HEK293 (cell line): ENCODE measurements around the gene EBF4.

Experiments
- CTCF ChIA-PET: fragments of 350-600 bp; formaldehyde crosslinking; extraction: SDS; loops from one replicate; lab custom pipeline; 2021; ENCODE audit warnings: antibody characterized with exemption; lab: Yijun Ruan, JAX
- POLR2A ChIA-PET: fragments of 300-600 bp; formaldehyde crosslinking; extraction: SDS; loops from one replicate; lab custom pipeline; 2020; ENCODE audit warnings: antibody characterized with exemption, inconsistent platforms; lab: Yijun Ruan, JAX
- H3K27ac ChIP-seq: fragments of 200-500 bp; sonication (Bioruptor generic); 2 replicates; pipeline ENCODE4 v1.5.1; 2014; ENCODE audit warnings: low read depth, low read length, control low read depth, inconsistent platforms; ENCODE audit errors: extremely low read depth
- H3K36me3 ChIP-seq, 2 experiments: fragments of 200-500 bp in 1 of 2; sonication (Bioruptor generic) in 1 of 2; 1 replicate in 1 of 2; 2 replicates in 1 of 2; pipeline ENCODE4 v1.5.1; 2014 to 2017; ENCODE audit warnings: inconsistent platforms in 2 of 2, low read length in 2 of 2; ENCODE audit not compliant: control insufficient read depth in 2 of 2, insufficient read depth in 1 of 2
- H3K4me1 ChIP-seq: fragments of 200-500 bp; sonication (Bioruptor generic); 2 replicates; pipeline ENCODE4 v1.5.1; 2014; ENCODE audit warnings: mild to moderate bottlenecking, low read length, inconsistent platforms; ENCODE audit not compliant: control insufficient read depth, insufficient read depth
- H3K4me3 ChIP-seq: 2 replicates; pipeline ENCODE4 v1.5.1; 2011; ENCODE audit warnings: low read depth, mild to moderate bottlenecking, control low read depth, low read length, moderate library complexity
- H3K9me3 ChIP-seq: fragments of 200-500 bp; sonication (Bioruptor generic); 2 replicates; pipeline ENCODE4 v1.5.1; 2014; ENCODE audit warnings: low read depth, low read length, inconsistent platforms; ENCODE audit not compliant: control insufficient read depth, insufficient read depth
- BCL11B ChIP-seq: fragments of 450-650 bp; formaldehyde crosslinking; IDR thresholded peaks from 2 replicates; pipeline ENCODE4 v1.5.1; 2016; ENCODE audit warnings: low read depth, missing biosample characterization, missing genetic modification characterization
- EGR2 ChIP-seq: fragments of 450-650 bp; formaldehyde crosslinking; IDR thresholded peaks from 2 replicates; pipeline ENCODE4 v1.5.1; 2016; ENCODE audit warnings: low read depth, missing biosample characterization, missing genetic modification characterization
- GLIS1 ChIP-seq: fragments of 450-650 bp; formaldehyde crosslinking; IDR thresholded peaks from 2 replicates; pipeline ENCODE4 v1.5.1; 2016; ENCODE audit warnings: missing biosample characterization, missing genetic modification characterization
- MYNN ChIP-seq: fragments of 450-650 bp; formaldehyde crosslinking; IDR thresholded peaks from 2 replicates; pipeline ENCODE4 v1.5.1; 2016; ENCODE audit warnings: missing biosample characterization, missing genetic modification characterization, borderline replicate concordance
- SP2 ChIP-seq: fragments of 450-650 bp; formaldehyde crosslinking; IDR thresholded peaks from 2 replicates; pipeline ENCODE4 v1.5.1; 2016; ENCODE audit warnings: missing biosample characterization, missing genetic modification characterization
- WT1 ChIP-seq: fragments of 450-650 bp; formaldehyde crosslinking; IDR thresholded peaks from 2 replicates; pipeline ENCODE4 v1.5.1; 2016; ENCODE audit warnings: missing biosample characterization, missing genetic modification characterization
- ZBTB44 ChIP-seq: fragments of 450-650 bp; IDR thresholded peaks from 2 replicates; pipeline ENCODE4 v1.5.1; 2018; ENCODE audit warnings: missing biosample characterization, mild to moderate bottlenecking, missing genetic modification characterization
- ZBTB7A ChIP-seq: fragments of 450-650 bp; formaldehyde crosslinking; IDR thresholded peaks from 2 replicates; pipeline ENCODE4 v1.5.1; 2016; ENCODE audit warnings: low read depth, missing biosample characterization, missing genetic modification characterization
- ZFHX2 ChIP-seq: fragments of 450-650 bp; formaldehyde crosslinking; conservative IDR thresholded peaks from 2 replicates; pipeline ENCODE4 v1.5.1; 2016; ENCODE audit warnings: missing biosample characterization, missing genetic modification characterization
- ZIC2 ChIP-seq: fragments of 450-650 bp; formaldehyde crosslinking; IDR thresholded peaks from 2 replicates; pipeline ENCODE4 v1.5.1; 2016; ENCODE audit warnings: missing biosample characterization, missing genetic modification characterization
- ZNF114 ChIP-seq: fragments of 450-650 bp; formaldehyde crosslinking; IDR thresholded peaks from 2 replicates; pipeline ENCODE4 v1.5.0; 2017; ENCODE audit warnings: missing biosample characterization, missing genetic modification characterization
- ZNF132 ChIP-seq: fragments of 450-650 bp; formaldehyde crosslinking; IDR thresholded peaks from 2 replicates; pipeline ENCODE4 v1.5.1; 2017; ENCODE audit warnings: missing biosample characterization, missing genetic modification characterization, borderline replicate concordance
- ZNF19 ChIP-seq: fragments of 450-650 bp; formaldehyde crosslinking; IDR thresholded peaks from 2 replicates; pipeline ENCODE4; 2016; ENCODE audit warnings: missing biosample characterization, missing genetic modification characterization, low read depth
- ZNF2 ChIP-seq: fragments of 450-650 bp; formaldehyde crosslinking; IDR thresholded peaks from 2 replicates; pipeline ENCODE4 v1.5.1; 2016; ENCODE audit warnings: missing biosample characterization, missing genetic modification characterization
- ZNF239 ChIP-seq: fragments of 450-650 bp; formaldehyde crosslinking; IDR thresholded peaks from 2 replicates; pipeline ENCODE4 v1.5.1; 2016; ENCODE audit warnings: missing biosample characterization, missing genetic modification characterization
- ZNF37A ChIP-seq: fragments of 450-650 bp; IDR thresholded peaks from 2 replicates; pipeline ENCODE4 v1.5.1; 2018; ENCODE audit warnings: missing biosample characterization, missing genetic modification characterization
- ZNF398 ChIP-seq: fragments of 450-650 bp; formaldehyde crosslinking; IDR thresholded peaks from 2 replicates; pipeline ENCODE4 v1.5.1; 2017; ENCODE audit warnings: missing biosample characterization, missing genetic modification characterization
- ZNF404 ChIP-seq: fragments of 450-650 bp; formaldehyde crosslinking; IDR thresholded peaks from 2 replicates; pipeline ENCODE4 v1.5.1; 2017; ENCODE audit warnings: missing biosample characterization, missing genetic modification characterization
- ZNF626 ChIP-seq: fragments of 450-650 bp; sonication (Bioruptor Pico); formaldehyde crosslinking; IDR thresholded peaks from 2 replicates; pipeline ENCODE4 v1.5.1; 2018; ENCODE audit warnings: missing biosample characterization, missing genetic modification characterization, inconsistent platforms
- ZNF843 ChIP-seq: fragments of 450-650 bp; formaldehyde crosslinking; IDR thresholded peaks from 2 replicates; pipeline ENCODE4 v1.5.1; 2016; ENCODE audit warnings: missing biosample characterization, missing genetic modification characterization

Gene EBF4

GRCh38 chr20:2700913-2701620, 8.5 kb downstream of the EBF4 start:
- POLR2A ChIA-PET = interaction anchor here (0.6 kb wide), 1 partner anchor 454 kb away, joined by 4 read pairs; no protein-coding TSS in a partner anchor

GRCh38 chr20:2701671-2702081, 9.1 kb downstream of the EBF4 start:
- H3K27ac ChIP-seq = no peak overlapping the region
- H3K4me3 ChIP-seq = no peak overlapping the region
- TF ChIP-seq ZBTB7A (tag by site-specific recombination) = no peak
- no peak for TF ChIP-seq ZNF2 (tag by site-specific recombination)
- no peak for TF ChIP-seq SP2 (tag by site-specific recombination)
- TF ChIP-seq WT1 (tag by site-specific recombination) = no peak
- TF ChIP-seq ZNF843 = no peak
- no peak for TF ChIP-seq ZNF19
- TF ChIP-seq ZBTB44 (tag by site-specific recombination) = no peak
- TF ChIP-seq ZNF626 = no peak
- no peak for TF ChIP-seq ZNF239 (tag by site-specific recombination)
- no peak for TF ChIP-seq ZNF37A (tag by site-specific recombination)
- TF ChIP-seq MYNN (tag by site-specific recombination) = no peak
- no peak for TF ChIP-seq ZNF114
- H3K4me1 ChIP-seq = no peaks in the 10 kb centered on the region
- peaks cover 0 to 3% of the 10 kb centered on the region in 2 experiments; a peak in 1 of 3 replicates for H3K36me3 ChIP-seq
- CTCF ChIA-PET = interaction anchor here (0.6 to 1.6 kb wide), 4 partner anchors 29 to 323 kb away, joined by 3 to 8 read pairs (median 6); no protein-coding TSS in a partner anchor
- POLR2A ChIA-PET = no interaction called here
- H3K9me3 ChIP-seq = no peaks in the 10 kb centered on the region

More at GRCh38 chr20:2700913-2701620, 8.5 kb downstream of the EBF4 start:
- Histone ChIP-seq H3K4me1 (no peaks in the 10 kb centered on the region), H3K27ac (no peak overlapping the region), H3K9me3 (no peaks in the 10 kb centered on the region), H3K36me3 (peaks cover 0 to 3% of the 10 kb centered on the region in 2 experiments; a peak in 1 of 3 replicates), H3K4me3 (no peak overlapping the region)
- CTCF ChIA-PET = interaction anchor here (0.5 to 1.8 kb wide), 5 partner anchors 10 to 189 kb away, joined by 3 to 10 read pairs (median 6); no protein-coding TSS in a partner anchor
- TF ChIP-seq GLIS1 (tag by site-specific recombination) (peak; percentile 23; the same call in 1 of the 2 replicates), ZIC2 (tag by site-specific recombination) (peak; percentile 60), BCL11B (no peak), ZNF398 (tag by site-specific recombination) (no peak), ZNF132 (tag by site-specific recombination) (no peak), ZNF404 (tag by site-specific recombination) (no peak), ZFHX2 (tag by site-specific recombination) (0 out of 2 replicates have a peak, but pooled peaks have one; percentile 5), EGR2 (tag by site-specific recombination) (0 out of 2 replicates have a peak, but pooled peaks have one; percentile 14)
